BJ (cell line): ENCODE results near the gene NACC2. TPM values are rescaled to one million over a fixed set of nuclear protein-coding genes. Genes with fewer than 3 reads are reported as not detected.

Experiments
- CTCF ChIA-PET: fragments of 350-600 bp; formaldehyde crosslinking; extraction: SDS; loops from one replicate; lab custom pipeline; 2021; ENCODE audit warnings: antibody characterized with exemption, inconsistent platforms; lab: Yijun Ruan, JAX
- POLR2A ChIA-PET: fragments of 300-600 bp; sonication (Branson Sonifier 250); formaldehyde crosslinking; extraction: SDS; loops from one replicate; lab custom pipeline; 2021; ENCODE audit warnings: antibody characterized with exemption; lab: Charles Lee
- DNase-seq: peaks from one replicate; pipeline ENCODE4 v3.0.0-alpha.2; 2011; ENCODE audit warnings: low read depth
- H3K27me3 ChIP-seq: 2 replicates; pipeline ENCODE4 v1.6.0; 2011; ENCODE audit warnings: low read length; ENCODE audit not compliant: control insufficient read depth, insufficient read depth
- H3K36me3 ChIP-seq: 2 replicates; pipeline ENCODE4 v1.5.1; 2011; ENCODE audit warnings: low read length; ENCODE audit not compliant: control insufficient read depth, insufficient read depth
- H3K4me3 ChIP-seq: 2 replicates; pipeline ENCODE4 v1.5.1; 2011; ENCODE audit warnings: low read depth, mild to moderate bottlenecking, control low read depth, low read length
- CTCF ChIP-seq: IDR thresholded peaks from 2 replicates; pipeline ENCODE4 v1.5.1; 2011; ENCODE audit warnings: low read depth, mild to moderate bottlenecking, control low read depth, inconsistent platforms, low read length, moderate library complexity; ENCODE audit not compliant: insufficient read depth
- polyA plus RNA-seq: library from polyadenylated mRNA; depleted of rRNA; stranded (reverse); fragments of >200 nt; gene quantifications from 2 replicates; pipeline ENCODE4 v1.2.3, GENCODE V29; 2011

NACC2 gene
- polyA plus RNA-seq, 1 experiment = 19.2 TPM

- H3K27me3 ChIP-seq = no peaks in the 10 kb centered on the region
- H3K4me3 ChIP-seq = no peak overlapping the region
- TF ChIP-seq CTCF = no peak
- CTCF ChIA-PET = interaction anchor here (0.7 to 1.4 kb wide), 3 partner anchors 13 to 151 kb away, joined by 3 to 6 read pairs (median 3); no protein-coding TSS in a partner anchor
- POLR2A ChIA-PET = no interaction called here
- peaks cover 11% of the 10 kb centered on the region for H3K36me3 ChIP-seq
- no peak for DNase-seq
Observed at GRCh38 chr9:136111190-136111589, 16.1 kb upstream of the NACC2 start.

DNA sequence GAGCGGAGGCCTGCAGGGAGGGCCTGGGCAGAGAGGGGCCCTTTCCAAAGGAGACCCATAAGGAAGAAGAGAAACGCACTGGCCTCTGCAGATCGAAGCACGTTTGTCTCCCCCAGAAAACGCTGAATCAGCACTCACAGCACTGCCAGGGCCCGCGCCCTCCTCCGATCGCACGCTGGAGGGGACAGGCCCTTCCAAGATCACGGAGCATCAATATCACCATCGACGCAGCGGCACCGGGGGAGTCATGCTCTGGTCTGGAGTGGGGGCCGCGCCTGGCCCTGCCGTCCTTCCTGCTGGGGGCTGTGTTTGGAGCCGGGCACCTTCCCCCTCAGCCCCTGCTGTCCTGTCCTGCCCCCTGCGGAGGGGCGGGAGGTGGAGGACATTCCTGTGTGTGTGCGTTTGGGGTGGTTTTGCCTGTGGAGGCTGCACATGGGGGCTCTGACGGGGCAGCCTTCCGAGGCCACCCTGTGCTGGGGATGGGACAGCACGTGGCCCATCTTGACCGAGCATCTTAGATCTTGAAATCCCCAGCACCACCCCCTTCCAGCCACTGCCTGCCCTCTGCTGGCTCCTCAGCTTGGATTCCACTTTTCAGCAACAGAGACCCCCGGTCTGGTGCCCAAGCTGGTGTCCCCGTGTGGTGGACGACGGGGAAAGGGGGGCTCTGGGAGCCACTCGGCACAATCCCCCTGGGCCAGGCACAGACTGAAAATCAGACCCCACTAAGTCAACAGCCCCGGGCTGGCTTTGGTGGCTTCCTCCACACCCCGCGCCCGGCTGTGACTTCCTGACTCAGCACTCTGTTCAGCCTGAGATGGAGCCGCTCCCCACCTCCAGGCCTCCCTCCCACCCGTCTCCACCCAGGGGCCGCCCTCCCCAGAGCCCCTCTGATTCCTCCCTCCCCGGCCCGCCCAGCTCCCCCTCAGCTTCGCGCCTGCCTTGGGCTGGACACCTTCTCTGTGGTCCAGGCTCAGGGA, 15.3 kb upstream of the NACC2 start:
- peak overlapping the region; percentile 16; the same call in 1 of the 2 replicates for H3K4me3 ChIP-seq
- CTCF ChIA-PET = interaction anchor here (0.7 to 1.2 kb wide), 4 partner anchors 8 to 150 kb away, joined by 3 to 5 read pairs (median 4); partner anchors contain the start of gene TMEM250
- no peak for DNase-seq
- TF ChIP-seq CTCF = peak; percentile 38
- POLR2A ChIA-PET = no interaction called here
- H3K27me3 ChIP-seq = no peaks in the 10 kb centered on the region
- H3K36me3 ChIP-seq = peaks cover 5% of the 10 kb centered on the region; the same call in 1 of the 2 replicates

- Histone ChIP-seq H3K27me3 (no peaks in the 10 kb centered on the region), H3K36me3 (peaks cover under 1% of the 10 kb centered on the region; the same call in 1 of the 2 replicates), H3K4me3 (peak overlapping the region; percentile 16; the same call in 1 of the 2 replicates)
- peak; percentile 65 for DNase-seq
- ChIA-PET POLR2A (no interaction called here), CTCF (interaction anchor here (0.9 to 1.2 kb wide), 4 partner anchors 9 to 142 kb away, joined by 3 to 5 read pairs (median 4); partner anchors contain the start of gene TMEM250)
- peak; percentile 25; the same call in 1 of the 2 replicates for TF ChIP-seq CTCF
Observed at GRCh38 chr9:136109351-136110081, 14.4 kb upstream of the NACC2 start.

GRCh38 chr9:136108648-136109266, 13.7 kb upstream of the NACC2 start:
- CTCF ChIA-PET = interaction anchor here (1.1 to 1.2 kb wide), 2 partner anchors 13 to 138 kb away, joined by 3 to 5 read pairs; no protein-coding TSS in a partner anchor

More at GRCh38 chr9:136108648-136109266, 13.7 kb upstream of the NACC2 start:
- no peak for TF ChIP-seq CTCF
- Histone ChIP-seq H3K36me3 (no peaks in the 10 kb centered on the region; the same call in 1 of the 2 replicates), H3K27me3 (no peaks in the 10 kb centered on the region), H3K4me3 (no peak overlapping the region)
- no peak for DNase-seq
- POLR2A ChIA-PET = no interaction called here
